HCT116 (cell line): ENCODE measurements around the gene PDE1C.

ENCODE experiments used
- POLR2AphosphoS5 ChIP-seq: IDR thresholded peaks from 2 replicates; pipeline ENCODE4 v1.6.1; 2011; ENCODE audit warnings: mild to moderate bottlenecking, low read depth, low read length, moderate library complexity
- RAD21 ChIP-seq: IDR thresholded peaks from 2 replicates; pipeline ENCODE4 v1.6.1; 2012; ENCODE audit warnings: low read depth, mild to moderate bottlenecking
- TF ChIP-seq, protein P1 (sequence below), 3 experiments: fragments of 200-600 bp in 1 of 3; sonication (generic) in 1 of 3; IDR thresholded peaks in 2 of 3; conservative IDR thresholded peaks in 1 of 3; 2 replicates each; pipeline ENCODE4 v1.5.1; 2012 to 2017; ENCODE audit warnings: low read depth in 2 of 3, low read length in 2 of 3, antibody characterized with exemption in 1 of 3, borderline replicate concordance in 1 of 3, control low read depth in 1 of 3, mild to moderate bottlenecking in 1 of 3, mixed read lengths in 1 of 3, mixed run types in 1 of 3, moderate library complexity in 1 of 3; ENCODE audit not compliant: insufficient read depth in 1 of 3

DNA sequence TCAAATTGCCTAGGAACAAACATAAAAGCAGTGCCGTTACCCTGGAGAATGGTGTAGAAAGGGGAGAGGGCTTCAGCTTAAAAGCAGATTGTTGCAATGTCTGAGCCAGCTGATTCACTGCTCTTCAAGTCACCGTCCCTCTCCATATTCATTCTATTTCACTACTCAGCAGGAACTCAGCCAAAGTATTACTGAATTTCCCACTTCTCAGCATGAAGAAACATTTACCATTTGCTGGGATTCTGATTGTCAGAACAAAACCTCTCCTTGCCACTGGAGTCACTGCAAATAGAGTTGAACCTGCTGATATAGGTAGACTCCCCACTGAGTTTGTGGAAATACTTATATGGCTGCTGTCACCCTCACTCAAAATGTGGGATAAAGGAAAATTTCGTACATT is 311.5 kb downstream of the PDE1C start:
- TF ChIP-seq RAD21 (no peak), POLR2AphosphoS5 (no peak)
- TF ChIP-seq, protein P1, sequence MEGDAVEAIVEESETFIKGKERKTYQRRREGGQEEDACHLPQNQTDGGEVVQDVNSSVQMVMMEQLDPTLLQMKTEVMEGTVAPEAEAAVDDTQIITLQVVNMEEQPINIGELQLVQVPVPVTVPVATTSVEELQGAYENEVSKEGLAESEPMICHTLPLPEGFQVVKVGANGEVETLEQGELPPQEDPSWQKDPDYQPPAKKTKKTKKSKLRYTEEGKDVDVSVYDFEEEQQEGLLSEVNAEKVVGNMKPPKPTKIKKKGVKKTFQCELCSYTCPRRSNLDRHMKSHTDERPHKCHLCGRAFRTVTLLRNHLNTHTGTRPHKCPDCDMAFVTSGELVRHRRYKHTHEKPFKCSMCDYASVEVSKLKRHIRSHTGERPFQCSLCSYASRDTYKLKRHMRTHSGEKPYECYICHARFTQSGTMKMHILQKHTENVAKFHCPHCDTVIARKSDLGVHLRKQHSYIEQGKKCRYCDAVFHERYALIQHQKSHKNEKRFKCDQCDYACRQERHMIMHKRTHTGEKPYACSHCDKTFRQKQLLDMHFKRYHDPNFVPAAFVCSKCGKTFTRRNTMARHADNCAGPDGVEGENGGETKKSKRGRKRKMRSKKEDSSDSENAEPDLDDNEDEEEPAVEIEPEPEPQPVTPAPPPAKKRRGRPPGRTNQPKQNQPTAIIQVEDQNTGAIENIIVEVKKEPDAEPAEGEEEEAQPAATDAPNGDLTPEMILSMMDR (IDR thresholded peaks at IDR 0.05 in 2 of 3, conservative IDR thresholded peaks at IDR 0.05 in 1 of 3; ENCODE audit: borderline replicate concordance in 1 of 3, insufficient read depth in 1 of 3, low read depth in 2 of 3, low read length in 2 of 3), result no peak
